HG03039 (cell line): Measurements from ENCODE around the gene ACTA1.
"Not testable (repeated sequence)": the region's sequence is repeated elsewhere in the genome, so short reads cannot be mapped to it uniquely, and the experiment has no call there.

Experiments
- ATAC-seq: cut with Tn5 transposase; IDR thresholded peaks from one replicate; pipeline ENCODE4 v1.9.1; 2021; ENCODE audit warnings: mild to moderate bottlenecking, moderate library complexity; ENCODE audit not compliant: unreplicated experiment

ACTA1 gene

DNA sequence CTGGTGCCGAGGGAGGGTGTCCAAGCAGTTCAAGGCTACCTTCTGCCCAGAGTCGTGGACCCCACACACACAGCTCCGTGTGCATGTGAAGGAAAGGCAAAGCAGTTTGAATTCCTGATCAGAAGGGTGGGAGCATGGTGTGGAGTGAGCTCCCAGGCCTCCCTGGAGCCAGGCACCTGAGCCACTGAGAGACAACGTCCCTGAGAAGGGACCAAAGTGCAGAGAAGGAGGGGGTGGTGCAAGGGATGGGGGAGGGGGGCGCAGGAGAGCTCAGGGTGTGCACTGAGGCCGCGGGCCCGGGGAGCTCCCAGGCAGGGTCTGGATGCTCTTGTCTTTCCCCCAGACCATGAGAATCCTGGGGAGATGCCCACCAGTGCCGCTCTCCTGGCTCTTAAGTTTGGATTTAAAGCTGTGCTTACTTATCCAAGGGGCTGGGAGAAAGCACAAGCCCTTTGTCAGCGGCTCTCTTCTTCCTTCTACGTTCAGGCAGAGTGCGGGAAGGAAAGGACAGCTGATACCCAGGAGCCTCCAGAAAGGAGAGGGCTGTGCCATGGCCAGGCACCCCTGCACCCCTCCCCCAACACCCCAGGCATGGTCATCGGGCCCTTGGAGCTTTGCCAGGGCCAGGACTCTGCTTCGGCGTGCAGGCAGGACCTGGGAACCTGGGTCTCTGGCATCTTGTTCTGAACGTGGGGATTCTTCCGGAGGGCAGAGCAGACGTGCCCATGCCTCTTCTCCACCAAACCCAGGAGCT is 24.1 kb downstream of the ACTA1 start:
- no peak for ATAC-seq

DNA sequence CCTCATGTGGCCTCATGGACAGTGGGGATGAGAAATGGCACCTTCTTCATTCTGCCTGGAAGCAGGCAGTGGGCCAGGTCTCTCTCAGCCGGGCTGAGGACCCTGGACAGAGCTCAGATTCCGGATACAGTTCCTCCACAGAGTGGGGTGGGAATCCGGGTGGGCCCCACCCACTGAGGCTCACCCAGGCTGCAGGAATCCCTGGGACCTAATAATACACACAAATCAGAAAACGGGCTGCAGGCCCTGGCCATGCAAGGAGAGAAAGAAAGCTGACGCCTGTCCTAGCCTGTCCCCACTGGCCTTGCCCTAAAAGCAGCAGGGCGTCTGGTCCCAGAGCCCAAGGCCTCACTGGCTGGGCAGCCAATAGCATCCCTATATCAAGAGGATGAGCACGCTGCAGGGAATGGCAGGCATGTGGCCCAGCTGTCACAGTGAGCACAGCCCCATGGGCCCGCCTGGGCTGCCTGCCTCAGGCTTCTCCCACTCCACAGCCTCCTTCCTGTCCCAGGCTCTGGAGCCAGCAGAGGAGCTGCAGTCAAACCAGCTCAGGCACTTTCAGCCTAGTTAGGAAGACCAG is 25.3 kb downstream of the ACTA1 start:
- ATAC-seq = no peak

DNA sequence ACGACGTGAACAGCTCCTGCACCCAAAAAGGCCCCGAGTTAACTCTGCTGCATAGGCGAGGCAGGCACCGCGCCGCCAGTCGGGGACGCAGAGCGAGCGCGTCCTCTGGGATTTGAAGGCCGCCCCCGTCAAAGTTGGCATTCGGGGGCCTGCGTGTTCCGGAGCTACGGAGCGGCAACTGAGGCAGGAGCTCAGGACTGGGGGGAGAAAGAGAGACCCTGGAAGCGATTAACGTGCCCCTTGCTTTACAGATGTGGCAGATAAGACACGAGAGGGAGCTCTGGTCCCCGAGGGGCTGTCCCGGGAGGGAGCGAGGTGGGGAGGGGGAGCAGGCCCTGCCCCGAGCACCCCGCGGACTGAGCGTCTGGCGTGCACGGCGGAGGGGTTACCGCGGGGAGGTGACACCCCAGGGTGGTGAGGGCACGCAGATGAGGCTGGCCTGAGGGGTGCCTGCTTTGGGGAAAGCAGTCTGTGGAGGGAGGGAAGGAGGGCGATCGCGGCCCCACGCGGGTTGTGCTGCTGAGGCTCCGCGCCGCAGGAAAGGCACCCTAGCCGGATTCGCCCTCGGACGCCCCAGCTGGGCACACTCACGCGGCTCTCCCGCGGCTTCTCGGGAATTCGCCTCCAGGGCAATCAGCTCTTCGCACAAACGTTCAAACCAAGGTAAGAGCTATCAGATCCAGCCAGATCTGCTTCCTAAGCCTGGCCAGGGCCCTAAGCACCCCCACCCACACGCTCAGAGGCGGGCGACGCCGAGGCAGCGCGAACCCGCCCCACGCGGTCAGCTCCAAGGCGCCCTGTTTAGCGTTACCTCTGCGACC is 26.5 kb downstream of the ACTA1 start:
- no peak for ATAC-seq

DNA sequence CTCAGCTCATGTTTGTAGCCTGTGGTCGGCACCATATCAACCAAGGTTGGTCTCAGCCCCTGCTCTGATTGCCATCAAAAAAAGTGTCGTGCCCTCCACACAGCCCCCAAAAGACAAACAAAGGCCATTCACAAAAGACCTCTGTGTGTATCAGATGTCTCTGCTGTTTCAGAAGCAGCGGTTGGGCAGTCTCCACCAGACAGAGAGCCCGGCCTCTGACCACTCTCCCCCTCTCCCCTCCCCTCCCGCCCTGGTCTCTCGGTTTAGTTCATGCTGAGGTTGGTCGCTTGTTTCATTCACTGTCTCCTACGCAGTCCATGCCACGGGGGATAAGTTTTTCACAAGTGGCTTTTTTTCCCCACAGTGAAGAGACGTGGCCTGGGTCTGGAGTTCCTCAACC is 27.1 kb downstream of the ACTA1 start:
- no peak for ATAC-seq

DNA sequence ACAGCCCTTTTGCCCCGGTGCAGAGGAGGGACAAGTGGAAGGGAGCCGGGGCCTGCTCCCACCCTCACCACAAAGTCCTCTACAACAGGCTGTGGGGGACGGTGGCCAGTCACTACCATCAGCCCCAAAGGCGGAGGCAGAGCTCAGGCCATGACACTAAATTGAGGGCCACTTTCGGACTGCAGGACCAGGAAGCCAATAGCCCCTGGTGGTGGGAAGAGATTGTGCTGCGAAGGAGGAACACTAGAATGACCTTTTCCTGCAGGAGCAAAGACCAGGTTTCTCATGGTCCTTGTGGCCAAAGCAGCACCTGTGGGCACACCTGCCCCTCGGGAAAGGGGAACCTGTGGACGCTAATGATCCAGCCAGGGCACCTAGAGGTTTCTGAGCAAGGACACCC is 30.3 kb downstream of the ACTA1 start:
- ATAC-seq = no peak

DNA sequence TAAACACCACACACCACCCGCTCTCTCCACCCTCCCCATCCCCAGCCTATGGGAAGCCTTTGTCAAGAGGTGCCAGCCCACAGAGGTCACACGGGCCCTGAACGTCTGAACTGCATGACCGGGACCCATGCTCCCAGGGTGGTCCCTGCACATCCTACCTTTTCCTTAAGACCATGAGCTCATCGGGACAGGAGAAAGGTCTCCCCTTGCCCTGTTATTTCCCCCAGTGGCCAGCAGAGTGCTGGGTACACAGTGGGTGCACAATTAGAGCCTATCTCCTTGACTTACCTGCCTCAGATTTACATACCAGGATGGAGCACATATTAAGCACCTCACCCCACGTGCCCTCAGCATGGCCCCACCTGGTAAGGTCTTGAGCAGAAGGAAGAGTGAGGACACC is 30.9 kb downstream of the ACTA1 start:
- no peak for ATAC-seq

DNA sequence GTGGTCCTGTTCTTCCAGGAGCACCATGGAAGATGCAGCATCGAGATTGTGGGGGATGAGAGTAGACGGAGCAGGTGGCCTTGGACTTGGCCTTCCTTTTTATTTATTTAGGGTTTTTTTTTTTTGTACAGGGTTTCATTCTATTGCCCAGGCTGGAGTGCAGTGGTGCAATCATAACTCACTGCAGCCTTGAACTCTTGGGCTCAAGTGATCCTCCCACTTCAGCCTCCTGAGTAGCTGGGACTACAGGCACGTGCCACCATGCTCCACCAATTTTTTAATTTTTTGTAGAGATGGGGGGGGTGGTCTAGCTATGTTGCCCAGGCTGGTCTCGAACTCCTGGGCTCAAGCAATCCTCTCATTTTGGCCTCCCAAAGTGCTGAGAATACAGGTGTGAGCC is 31.6 kb downstream of the ACTA1 start:
- ATAC-seq = not testable (repeated sequence)

DNA sequence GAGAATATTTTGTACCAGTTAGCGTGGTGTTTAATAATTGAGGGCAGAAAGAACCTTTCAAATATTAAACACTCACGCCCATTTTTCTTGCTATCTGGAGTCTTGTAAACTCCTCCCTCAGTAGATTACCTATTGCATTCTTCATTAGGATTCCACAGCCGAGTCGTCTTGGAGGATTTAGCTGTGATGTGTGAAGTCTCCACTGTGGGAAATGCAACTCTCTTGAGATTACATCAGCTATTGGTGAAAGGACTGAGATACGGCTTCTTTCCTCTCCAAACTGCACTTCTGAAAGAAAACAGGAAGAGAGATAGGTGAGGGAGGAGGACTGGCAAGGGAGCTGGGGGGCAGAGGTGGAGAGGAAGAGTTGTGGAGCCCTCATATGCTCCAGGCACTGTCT is 36.1 kb downstream of the ACTA1 start:
- ATAC-seq = no peak

DNA sequence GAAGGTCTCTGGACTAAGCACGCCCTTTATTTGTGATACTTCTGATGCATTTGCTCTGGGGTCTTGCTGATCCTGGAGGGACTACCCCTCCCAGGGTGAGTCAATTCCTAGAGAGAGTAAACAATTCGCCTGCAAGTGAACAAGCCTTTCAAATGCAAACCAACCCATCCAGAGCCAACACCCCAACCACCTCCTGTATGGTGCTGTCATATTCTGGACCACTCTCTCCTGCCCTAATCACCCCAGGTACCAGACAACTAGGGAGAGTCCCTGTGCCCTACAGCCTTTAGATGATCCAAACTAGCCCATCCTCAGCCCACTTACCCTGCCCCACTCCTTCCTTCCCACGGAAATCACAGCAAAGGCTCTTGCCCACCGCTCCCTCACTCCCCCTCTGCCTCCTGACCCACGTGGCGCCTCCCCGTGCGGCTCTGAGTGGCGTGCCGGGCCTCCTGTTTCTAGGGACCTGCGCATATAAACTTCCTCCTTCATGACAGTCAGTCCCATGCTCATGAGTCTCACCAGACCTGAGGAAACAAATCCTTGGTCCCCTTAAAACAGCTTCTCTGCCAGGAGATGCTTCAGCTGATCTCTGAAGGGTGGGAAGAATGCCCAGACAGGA is 37.2 kb downstream of the ACTA1 start:
- no peak for ATAC-seq

DNA sequence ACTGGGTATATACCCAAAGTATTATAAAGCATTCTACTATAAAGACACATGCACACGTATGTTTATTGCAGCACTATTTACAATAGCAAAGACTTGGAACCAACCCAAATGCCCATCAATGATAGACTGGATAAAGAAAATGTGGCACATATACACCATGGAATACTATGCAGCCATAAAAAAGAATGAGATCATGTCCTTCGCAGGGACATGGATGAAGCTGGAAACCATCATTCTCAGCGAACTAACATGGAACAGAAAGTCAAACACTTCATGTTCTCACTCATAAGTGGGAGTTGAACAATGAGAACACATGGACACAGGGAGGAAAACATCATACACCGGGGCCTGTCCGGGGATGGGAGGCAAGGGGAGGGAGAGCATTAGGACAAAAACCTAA is 39.4 kb downstream of the ACTA1 start:
- not testable (repeated sequence) for ATAC-seq

DNA sequence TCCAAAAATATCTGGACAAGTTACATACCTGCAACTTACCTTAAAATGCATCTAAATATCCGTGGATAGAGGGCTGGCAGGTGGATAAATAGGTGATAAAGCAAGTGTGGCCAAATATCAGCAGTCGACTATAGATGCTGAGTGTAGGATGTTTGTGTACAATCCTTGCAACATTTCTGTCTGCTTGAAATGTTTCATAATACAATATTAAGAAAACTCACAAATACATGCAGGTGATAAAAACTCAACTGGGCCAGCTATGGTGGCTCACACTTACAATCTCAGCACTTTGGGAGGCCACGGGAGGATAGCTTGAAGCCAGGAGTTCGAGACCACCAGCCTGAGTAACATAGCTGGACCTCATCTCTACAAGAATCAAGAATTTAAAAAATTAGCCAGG is 41.0 kb downstream of the ACTA1 start:
- ATAC-seq = no peak

DNA sequence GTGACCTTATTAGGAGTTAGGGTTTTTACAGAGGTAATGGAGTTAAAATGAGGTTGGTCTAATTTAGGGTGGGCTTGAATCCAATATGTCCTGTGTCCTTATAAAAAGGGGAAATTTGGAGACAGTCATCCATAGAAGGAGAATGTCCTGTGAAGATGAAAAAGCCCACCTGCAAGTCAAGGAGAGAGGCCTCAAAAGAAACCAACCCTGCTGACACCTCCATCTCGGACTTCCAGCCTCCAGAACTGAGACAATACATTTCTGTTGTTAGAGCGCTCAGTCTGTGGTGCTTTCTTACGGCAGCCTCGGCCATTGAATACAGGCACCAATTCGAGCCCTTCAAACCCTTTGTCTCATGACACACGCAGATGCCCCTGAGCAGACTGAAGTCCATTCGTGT is 43.8 kb downstream of the ACTA1 start:
- ATAC-seq = no peak

DNA sequence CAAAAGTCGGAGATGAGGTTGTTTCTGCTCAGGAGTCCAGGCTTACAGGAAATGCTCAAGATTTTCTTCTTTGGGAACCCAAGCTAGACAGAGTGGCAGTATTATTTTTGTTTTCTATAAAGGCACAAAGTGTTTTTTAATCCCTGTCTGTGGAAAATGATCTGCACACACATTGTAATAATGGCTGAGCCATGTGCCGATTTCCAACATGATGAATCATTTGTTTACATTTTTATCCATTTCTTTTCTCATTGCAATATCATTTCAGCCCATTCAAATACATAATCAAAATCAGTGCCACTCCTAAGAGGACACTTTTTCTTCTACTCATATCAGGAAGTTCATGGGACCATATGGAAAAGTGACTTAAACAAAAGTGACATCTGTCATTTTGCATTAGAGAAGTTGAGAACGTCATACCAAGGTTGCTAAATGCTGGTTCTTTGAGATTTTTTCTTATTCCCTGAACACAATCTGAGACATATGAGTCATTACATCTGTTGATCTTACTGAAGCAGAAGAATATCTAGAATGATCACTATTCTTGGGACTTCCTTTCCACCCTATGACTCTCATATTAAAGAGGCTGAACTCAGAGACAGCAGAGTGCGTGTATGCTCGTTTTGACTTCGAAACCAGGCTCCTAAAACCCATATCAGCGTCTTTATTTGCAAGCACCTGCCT is 44.9 kb downstream of the ACTA1 start:
- ATAC-seq = no peak

DNA sequence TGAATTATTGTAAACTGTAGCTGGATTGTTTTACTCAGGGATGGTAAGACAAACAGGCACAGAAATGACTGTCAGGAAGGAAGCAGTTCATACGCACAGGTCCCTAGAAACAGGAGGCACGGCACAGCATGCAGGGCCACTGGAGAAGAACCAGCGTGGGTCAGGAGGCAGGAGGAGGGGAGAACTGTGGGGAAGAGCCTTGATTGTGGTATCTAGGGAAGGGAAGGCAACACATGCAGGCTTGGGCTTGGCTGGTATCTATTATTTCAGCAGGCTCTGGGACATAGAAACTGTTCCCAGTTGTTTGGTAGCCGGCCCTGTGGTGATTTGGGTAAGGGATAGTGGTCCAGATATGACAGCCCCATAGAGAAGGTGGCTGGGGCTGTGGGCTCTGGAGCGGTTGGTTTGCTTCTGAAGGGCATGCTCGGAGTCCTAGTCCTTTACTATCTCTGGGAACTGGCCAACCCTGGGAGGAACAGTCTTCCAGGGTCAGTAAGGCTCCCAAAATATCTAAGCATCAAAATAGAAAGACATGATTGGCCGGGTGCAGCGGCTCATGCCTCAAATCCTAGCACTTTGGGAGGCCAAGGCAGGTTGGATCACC is 47.9 kb downstream of the ACTA1 start:
- no peak for ATAC-seq

DNA sequence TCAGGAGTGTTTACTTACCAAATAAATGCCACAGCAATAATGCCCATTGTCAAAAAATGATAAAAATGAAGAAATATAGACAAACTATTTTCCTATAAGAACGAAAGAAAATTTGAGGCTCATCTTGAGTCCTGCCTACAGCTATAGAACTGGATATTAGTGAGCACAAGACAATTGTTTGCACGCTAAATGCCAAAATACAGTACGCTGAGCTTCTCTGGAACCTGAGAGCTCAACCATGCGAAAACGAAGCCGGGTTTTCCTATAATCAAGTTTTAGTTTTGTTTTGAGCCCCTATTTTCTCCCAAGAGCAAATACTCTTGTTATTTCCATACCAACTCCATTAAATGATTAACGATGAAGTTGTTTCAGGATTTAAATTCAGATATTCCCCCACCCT is 49.1 kb downstream of the ACTA1 start:
- no peak for ATAC-seq

DNA sequence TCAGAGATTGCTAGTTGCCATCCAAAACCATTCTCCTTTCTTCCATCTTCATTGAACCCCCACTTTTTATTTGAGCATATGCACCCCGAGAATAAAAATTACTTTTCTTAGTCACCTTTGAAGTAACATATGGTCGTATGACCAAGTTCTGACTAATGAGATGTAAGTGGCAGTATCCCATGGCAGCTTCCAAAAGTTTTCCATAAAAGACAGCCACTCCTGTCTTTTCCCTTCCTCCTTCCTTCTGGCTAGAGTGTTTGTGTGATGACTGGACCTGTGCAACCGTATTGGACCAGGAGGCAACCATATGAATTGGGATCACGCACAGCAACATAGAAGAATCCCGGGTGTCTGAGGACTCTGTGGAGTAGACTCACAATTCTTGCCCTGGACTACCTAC is 49.9 kb downstream of the ACTA1 start:
- ATAC-seq = no peak

DNA sequence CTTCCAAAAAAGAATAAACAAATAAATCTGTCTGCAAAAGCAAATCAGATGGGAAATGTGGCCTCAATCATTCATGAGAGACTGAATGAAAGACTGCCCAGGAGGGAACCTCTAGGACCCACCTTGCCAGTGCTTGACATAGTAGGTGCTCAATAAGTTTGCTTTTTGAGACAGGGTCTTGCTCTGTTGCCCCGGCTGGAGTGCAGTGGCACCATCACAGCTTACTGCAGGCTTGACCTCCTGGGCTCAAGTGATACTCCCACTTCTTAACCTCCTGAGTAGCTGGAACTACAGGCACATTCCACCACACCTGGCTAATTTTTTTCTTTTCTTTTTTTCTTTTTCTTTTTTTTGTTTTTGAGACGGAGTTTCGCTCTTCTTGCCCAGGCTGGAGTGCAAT is 50.7 kb downstream of the ACTA1 start:
- ATAC-seq = no peak
